ENCODE data around the gene SSTR1. TPM values are rescaled to one million over a fixed set of nuclear protein-coding genes. Genes with fewer than 3 reads are reported as not detected.

SSTR1 gene
- total and polyA plus RNA-seq, 2 of the 13 experiments (the other 11 are each of a cell fraction or from before 2014, with no cell fraction given) = 0.04 TPM

GRCh38 chr14:38208618-38209562 lies 1.2 kb downstream of the SSTR1 start (continued):
- TF ChIP-seq, protein P1, sequence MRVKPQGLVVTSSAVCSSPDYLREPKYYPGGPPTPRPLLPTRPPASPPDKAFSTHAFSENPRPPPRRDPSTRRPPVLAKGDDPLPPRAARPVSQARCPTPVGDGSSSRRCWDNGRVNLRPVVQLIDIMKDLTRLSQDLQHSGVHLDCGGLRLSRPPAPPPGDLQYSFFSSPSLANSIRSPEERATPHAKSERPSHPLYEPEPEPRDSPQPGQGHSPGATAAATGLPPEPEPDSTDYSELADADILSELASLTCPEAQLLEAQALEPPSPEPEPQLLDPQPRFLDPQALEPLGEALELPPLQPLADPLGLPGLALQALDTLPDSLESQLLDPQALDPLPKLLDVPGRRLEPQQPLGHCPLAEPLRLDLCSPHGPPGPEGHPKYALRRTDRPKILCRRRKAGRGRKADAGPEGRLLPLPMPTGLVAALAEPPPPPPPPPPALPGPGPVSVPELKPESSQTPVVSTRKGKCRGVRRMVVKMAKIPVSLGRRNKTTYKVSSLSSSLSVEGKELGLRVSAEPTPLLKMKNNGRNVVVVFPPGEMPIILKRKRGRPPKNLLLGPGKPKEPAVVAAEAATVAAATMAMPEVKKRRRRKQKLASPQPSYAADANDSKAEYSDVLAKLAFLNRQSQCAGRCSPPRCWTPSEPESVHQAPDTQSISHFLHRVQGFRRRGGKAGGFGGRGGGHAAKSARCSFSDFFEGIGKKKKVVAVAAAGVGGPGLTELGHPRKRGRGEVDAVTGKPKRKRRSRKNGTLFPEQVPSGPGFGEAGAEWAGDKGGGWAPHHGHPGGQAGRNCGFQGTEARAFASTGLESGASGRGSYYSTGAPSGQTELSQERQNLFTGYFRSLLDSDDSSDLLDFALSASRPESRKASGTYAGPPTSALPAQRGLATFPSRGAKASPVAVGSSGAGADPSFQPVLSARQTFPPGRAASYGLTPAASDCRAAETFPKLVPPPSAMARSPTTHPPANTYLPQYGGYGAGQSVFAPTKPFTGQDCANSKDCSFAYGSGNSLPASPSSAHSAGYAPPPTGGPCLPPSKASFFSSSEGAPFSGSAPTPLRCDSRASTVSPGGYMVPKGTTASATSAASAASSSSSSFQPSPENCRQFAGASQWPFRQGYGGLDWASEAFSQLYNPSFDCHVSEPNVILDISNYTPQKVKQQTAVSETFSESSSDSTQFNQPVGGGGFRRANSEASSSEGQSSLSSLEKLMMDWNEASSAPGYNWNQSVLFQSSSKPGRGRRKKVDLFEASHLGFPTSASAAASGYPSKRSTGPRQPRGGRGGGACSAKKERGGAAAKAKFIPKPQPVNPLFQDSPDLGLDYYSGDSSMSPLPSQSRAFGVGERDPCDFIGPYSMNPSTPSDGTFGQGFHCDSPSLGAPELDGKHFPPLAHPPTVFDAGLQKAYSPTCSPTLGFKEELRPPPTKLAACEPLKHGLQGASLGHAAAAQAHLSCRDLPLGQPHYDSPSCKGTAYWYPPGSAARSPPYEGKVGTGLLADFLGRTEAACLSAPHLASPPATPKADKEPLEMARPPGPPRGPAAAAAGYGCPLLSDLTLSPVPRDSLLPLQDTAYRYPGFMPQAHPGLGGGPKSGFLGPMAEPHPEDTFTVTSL (CRISPR knock-in tag; IDR thresholded peaks at IDR 0.05; ENCODE audit: borderline replicate concordance) = no peak
- TF ChIP-seq, protein P2, sequence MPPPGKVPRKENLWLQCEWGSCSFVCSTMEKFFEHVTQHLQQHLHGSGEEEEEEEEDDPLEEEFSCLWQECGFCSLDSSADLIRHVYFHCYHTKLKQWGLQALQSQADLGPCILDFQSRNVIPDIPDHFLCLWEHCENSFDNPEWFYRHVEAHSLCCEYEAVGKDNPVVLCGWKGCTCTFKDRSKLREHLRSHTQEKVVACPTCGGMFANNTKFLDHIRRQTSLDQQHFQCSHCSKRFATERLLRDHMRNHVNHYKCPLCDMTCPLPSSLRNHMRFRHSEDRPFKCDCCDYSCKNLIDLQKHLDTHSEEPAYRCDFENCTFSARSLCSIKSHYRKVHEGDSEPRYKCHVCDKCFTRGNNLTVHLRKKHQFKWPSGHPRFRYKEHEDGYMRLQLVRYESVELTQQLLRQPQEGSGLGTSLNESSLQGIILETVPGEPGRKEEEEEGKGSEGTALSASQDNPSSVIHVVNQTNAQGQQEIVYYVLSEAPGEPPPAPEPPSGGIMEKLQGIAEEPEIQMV (CRISPR knock-in tag; IDR thresholded peaks at IDR 0.05; ENCODE audit: low read depth) = 0 out of 2 replicates have a peak, but pooled peaks have one; percentile 2
- TF ChIP-seq RBM39 (IDR thresholded peaks at IDR 0.05; ENCODE audit: low read depth, low read length, poor library complexity, severe bottlenecking) (no peak), EEA1 (CRISPR knock-in tag; IDR thresholded peaks at IDR 0.05; ENCODE audit: borderline replicate concordance) (peak; percentile 27; the same call in 1 of the 2 replicates), ZKSCAN1 (IDR thresholded peaks at IDR 0.05; ENCODE audit: low read length) (no peak), ZBTB25 (CRISPR knock-in tag; IDR thresholded peaks at IDR 0.05) (no peak), EZH2 (conservative IDR thresholded peaks at IDR 0.05; ENCODE audit: low read depth, low read length) (0 out of 2 replicates have a peak, but pooled peaks have one; percentile 79), GMEB1 (CRISPR knock-in tag; IDR thresholded peaks at IDR 0.05; ENCODE audit: borderline replicate concordance) (no peak), NFE2L2 (IDR thresholded peaks at IDR 0.05; ENCODE audit: low read length) (no peak), FOXA1 (IDR thresholded peaks at IDR 0.05) (no peak), FOXA1 (CRISPR knock-in tag; IDR thresholded peaks at IDR 0.05) (no peak), HNRNPK (IDR thresholded peaks at IDR 0.05; ENCODE audit: low read depth, low read length, poor library complexity, severe bottlenecking) (peak; percentile 73), NFKB2 (CRISPR knock-in tag; IDR thresholded peaks at IDR 0.05; ENCODE audit: borderline replicate concordance) (peak; percentile 3; the same call in 1 of the 2 replicates)
- TF ChIP-seq, protein P3, sequence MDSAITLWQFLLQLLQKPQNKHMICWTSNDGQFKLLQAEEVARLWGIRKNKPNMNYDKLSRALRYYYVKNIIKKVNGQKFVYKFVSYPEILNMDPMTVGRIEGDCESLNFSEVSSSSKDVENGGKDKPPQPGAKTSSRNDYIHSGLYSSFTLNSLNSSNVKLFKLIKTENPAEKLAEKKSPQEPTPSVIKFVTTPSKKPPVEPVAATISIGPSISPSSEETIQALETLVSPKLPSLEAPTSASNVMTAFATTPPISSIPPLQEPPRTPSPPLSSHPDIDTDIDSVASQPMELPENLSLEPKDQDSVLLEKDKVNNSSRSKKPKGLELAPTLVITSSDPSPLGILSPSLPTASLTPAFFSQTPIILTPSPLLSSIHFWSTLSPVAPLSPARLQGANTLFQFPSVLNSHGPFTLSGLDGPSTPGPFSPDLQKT (CRISPR knock-in tag; IDR thresholded peaks at IDR 0.05; ENCODE audit: borderline replicate concordance) = no peak

Measured in HepG2 (cell line).